GM12872 (cell line): ENCODE measurements around the gene TMEM35A.

Experiments used
- CTCF ChIP-seq: IDR thresholded peaks from 3 replicates; pipeline ENCODE4 v1.5.1; 2011; ENCODE audit warnings: low read depth, mild to moderate bottlenecking, low read length, moderate library complexity; ENCODE audit not compliant: insufficient read depth

TMEM35A gene, protein sequence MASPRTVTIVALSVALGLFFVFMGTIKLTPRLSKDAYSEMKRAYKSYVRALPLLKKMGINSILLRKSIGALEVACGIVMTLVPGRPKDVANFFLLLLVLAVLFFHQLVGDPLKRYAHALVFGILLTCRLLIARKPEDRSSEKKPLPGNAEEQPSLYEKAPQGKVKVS

DNA sequence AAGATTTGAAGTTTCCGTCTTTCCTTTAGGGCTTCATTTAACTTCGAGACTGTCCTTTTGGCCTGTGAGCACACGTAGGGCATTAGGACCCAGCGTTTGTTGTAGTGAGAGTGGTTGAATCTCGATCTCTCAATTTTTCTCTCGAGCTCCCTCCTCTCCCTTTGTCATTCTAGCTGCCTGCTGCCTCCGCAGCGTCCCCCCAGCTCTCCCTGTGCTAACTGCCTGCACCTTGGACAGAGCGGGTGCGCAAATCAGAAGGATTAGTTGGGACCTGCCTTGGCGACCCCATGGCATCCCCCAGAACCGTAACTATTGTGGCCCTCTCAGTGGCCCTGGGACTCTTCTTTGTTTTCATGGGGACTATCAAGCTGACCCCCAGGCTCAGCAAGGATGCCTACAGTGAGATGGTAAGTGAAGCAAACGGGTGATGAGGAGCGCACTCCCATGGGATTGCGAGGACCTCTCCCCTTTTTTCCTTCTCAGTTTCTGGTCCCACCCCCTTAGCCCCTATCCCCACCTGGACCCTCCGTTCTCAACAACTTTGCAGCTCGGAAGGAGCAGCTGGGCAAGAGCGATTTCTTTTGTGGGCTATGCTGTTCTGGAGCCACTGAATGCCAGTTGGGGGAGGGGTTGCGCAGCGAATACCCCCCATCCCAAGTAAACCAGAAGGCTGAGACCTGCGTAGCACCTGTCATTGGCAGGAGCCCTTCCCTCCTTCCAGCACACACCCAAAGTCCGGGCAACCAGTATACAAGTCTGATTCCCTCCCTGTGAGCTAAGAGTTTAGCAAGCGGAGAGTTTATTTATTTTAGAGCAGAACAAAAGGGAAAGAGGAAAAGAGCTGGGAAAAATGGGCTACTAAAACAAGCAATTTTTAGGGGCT lies at the start of gene TMEM35A:
TMEM35A (plus strand) TSS at position 164 of the 883 bp plus-strand sequence; CDS start at position 288, 124 bp downstream.
- no peak for TF ChIP-seq CTCF

- TF ChIP-seq CTCF = no peak
Measured at GRCh38 chrX:101029665-101030064, 49.0 kb upstream of the TMEM35A start.

DNA sequence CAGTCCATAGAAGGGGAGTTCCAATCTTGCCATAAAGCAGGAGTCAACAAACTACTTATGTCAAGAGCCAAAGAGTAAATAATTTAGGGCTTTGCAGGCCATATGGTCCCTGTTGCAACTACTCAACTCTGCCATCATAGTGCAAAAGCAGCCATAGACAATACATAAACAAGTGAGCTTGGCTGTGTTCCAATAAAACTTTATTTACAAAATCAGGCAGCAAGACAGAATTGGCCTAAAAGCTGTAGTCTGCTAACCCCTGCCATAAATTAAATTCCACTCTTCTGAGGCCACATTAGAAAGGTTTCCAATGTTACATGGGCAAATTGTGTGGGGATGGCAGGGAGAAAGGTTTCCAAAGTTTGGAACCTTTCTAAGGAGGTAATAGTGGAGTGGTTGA lies 41.4 kb upstream of the TMEM35A start:
- TF ChIP-seq CTCF = no peak

- TF ChIP-seq CTCF = no peak
Measured at GRCh38 chrX:101040197-101040596, 38.5 kb upstream of the TMEM35A start.

DNA sequence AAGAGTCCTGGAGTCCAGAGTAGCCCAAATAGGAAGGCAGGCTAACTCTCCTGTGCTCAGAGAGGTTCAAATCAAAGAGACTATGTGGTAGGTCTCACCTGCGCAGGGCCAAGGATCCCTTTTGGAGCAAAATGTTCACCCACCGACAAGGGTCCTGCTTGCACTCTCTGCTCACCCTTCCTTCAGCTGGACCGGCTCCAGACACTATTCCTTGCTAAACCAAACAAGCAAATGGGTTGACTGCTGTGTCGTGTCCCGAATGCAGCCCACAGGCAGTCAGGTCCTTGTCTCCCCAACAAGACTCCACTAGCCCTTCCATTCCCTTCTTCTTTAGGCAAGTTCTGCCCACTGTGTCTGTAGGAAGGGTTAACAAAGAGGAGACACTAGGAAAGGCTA lies 27.5 kb upstream of the TMEM35A start:
- no peak for TF ChIP-seq CTCF

GRCh38 chrX:101051549-101052302 lies 27.0 kb upstream of the TMEM35A start, which contains the start of gene TRMT2B:
Gene TRMT2B (minus strand): TSS chrX:101052111. CDS start chrX:101042289, 9,822 bp downstream.
- TF ChIP-seq CTCF = no peak
